Measurements from ENCODE around the gene PEG3.

PEG3 gene

DNA sequence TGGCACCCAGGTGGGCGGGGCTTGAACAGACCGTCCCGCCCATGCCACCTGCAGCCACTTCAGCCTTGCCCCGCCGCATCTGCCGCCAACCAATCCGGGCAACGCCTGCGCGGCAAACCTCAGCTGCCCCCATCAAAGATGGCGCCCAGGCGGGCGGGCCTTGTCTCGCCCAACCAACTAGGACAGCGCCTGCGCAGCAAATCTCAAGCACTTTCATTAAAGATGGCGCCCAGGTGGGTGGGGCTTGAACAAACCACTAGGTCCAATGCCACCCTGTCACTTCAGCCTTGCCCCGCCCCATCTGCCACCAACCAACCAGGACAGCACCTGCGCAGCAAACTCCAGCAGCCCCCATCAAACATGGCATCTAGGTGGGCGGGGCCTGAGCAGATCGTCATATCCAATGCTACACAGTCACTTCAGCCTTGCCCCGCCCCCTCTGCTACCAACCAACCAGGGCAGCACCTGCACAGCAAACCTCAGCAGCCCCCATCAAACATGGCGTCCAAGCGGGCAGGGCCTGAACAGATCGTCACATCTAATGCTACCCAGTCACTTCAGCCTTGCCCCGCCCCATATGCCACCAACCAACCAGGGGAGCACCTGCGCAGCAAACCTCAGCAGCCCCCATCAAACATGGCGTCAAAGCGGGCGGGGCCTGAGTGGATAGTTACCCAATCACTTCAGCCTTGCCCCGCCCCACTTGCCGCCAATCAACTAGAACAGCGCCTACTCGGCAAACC is 1.4 kb downstream of the PEG3 start:
- no peak for DNase-seq

DNA sequence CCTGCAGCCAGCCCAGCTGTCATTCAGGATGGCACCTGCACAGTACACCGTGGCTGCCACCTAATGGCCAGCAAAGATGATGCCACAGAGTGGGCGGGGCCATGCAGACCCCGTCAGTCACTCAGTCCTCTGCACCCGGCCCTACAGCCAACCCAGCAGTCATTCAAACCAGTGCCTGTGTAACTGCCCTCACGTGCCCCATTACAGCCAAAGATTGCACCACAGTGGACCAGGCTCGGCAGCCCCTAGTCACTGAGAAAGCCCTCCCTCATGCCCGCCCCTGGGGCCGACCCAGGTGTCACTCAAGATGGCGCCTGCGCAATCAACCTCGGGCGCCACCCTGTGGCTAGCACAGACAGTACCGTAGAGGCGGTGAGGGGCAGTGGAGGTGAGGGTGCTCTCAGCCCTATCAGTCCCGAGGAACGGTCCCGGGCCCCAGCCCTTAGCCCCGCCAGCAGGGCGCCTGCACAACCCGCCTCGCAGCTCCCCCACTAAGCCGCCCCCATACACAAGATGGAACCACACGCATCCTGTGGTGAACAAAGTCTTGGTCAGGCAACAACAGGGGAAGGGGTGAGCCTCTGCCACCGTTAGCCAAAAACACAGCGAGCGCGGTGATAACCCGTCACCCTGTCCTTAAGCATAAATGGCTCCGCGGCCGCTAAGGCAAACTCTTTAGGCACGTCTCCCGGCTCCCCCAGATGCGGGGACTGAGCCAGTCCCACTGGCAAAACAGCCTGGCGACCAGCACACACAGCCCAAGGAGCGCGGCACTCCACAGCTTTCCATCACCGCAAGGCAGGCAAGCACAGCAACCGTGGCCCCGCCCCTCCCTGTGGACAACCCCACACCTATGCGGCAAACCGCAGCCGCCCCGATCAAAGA is 2.3 kb downstream of the PEG3 start:
- DNase-seq = no peak

- DNase-seq = no peak
These were observed 3.0 kb downstream of the PEG3 start for GRCh38 chr19:56837492-56838023.

GRCh38 chr19:56837004-56837403 is 3.5 kb downstream of the PEG3 start:
- DNase-seq = no peak

- no peak for DNase-seq
These were observed 4.5 kb downstream of the PEG3 start for GRCh38 chr19:56836059-56836458.

GRCh38 chr19:56835401-56835800 is 5.1 kb downstream of the PEG3 start:
- DNase-seq = no peak

DNA sequence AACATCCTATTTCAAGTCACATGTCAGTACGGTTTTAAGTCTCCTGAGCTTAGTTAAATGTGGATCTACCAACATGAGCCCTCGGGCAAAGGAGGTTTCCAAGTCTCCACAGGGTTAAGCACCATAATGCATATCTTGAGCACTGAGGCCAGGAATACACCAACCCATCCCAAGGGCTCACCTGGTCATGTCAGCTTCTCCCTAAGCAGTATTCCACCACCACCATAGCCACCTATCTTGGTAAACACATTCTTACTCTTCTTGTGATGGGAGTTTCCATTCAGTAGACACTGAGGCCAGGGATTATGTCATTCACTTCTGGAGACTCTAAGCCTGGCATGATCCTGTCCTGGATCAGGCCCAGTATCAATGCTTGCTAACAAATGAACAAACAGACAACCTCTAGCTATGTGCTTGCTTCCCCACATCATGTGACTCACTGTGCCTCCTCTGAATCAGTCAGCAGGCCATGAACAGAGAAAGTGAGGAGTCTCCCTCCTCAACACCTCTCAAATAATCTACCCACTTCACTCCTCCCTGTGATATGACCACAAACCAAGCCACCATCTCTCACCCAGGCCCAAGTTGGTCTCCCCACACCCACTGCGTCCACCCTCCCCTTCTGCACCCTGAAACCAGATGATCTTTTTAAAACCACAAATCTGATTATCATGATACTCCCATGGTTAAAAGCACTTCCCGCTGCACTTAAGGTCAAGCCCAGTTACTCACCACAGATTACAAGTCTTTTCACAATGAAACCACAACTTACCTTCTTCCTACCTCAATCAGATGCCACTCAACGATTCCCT is 5.8 kb downstream of the PEG3 start:
- no peak for DNase-seq

DNA sequence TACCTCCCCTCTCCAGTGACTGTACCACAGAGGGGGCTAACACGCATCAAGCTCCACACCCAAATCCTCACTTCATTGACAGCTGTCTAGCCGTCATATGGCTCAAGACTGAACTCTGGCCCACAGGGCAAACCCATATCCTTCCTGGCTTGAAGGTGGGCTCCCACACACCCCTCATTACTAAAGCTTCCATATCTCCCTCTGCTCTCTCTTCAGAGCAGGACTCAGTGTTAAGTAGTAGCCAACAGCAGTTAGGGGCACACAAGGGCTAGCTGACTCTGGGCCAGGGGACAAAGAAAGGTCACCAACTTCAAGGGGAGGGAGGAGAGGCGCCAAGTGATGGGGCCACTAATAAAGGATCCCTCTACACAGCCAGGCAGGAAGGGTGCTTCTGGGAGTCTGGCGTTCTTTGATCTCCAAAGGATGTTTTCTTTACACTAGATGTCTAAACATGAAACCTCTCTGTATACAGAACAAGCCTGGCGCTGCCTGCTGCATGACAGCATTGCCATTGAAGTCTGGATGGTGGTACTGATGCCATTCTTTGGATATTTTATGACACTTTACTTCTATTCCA is 8.1 kb downstream of the PEG3 start:
- no peak for DNase-seq

- DNase-seq = no peak
These were observed 9.3 kb downstream of the PEG3 start for GRCh38 chr19:56831255-56831654.

DNA sequence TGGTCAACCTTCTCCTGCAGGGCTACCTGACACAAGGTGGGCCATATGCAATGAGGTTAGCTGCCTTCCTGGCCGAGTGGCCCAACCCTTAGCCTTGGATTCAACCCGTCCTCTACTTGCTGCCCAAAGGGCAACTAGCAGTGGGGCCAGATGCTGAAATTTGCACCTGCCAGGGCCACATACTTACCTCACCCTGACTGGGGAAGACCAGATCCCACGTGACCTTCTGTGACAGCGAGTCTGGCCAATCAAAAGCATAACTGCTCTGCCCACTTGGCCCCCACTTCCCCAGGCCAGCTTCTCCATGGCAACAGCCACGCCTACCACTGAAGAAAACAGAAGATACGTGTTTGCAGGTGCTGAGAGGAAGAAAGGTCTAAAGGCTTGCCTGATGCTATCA is 10.9 kb downstream of the PEG3 start:
- no peak for DNase-seq

GRCh38 chr19:56827708-56828107 is 12.8 kb downstream of the PEG3 start:
- DNase-seq = no peak

DNA sequence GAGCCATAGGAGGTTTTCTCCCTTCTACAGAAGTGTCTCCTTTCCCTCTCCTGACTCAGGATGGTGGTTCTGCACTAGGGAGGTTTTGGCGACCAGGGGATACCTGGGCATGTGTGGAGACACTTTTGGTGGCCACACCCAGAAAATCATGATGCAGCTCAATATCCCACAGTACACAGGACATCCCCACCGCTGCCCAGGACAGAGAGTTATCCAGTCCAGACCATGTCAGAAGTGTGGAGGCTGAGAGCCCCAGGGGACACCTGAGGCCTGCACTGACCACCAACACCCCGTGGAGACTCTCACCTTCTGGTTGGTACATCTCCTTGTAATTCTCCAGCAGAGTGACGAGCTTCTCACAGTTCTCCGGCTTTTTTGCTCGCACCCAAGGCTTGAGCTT is 16.6 kb downstream of the PEG3 start:
- DNase-seq = no peak

DNA sequence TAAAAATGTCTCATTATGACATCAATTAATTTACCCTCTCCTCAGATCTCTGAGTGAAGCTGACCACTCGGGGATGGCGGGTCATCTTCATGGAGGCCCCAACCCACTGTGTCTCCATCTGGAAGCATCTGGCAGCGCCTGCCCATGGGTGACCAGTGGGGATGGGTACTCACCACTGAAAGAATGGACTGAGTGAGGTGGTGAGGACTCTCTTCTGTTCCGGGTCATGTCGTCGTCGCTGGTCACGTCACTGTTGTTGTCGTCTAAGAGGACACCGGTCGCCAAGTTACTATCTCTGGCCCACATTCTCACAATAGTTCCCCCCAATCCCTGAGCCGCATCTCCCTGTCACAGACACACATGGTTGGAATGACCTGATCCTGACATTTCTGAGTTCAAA is 17.1 kb downstream of the PEG3 start:
- no peak for DNase-seq

- DNase-seq = no peak
These were observed 17.8 kb downstream of the PEG3 start for GRCh38 chr19:56822755-56823154.

- DNase-seq = no peak
These were observed 18.9 kb downstream of the PEG3 start for GRCh38 chr19:56821675-56822074.

DNA sequence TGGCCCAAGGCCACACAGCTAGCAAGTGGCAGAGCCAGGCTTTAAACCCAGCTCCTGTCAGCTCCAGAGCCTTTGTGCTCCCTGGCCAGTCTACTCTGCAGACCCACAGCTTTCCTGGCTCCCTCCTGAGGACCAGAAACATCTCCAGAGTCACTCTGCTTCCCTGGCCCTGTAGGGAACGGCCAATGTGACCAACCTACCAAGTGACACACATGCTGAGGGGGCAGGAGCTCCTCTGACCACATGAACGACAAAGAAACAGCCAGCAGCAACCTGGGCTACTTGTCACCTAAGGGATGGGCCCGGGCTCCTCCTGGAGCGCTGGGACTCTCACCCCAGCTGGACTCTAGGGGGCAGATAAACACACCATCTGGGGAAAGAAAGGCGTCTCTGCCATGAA is 19.3 kb downstream of the PEG3 start:
- DNase-seq = no peak

GRCh38 chr19:56819166-56819565 is 21.4 kb downstream of the PEG3 start:
- no peak for DNase-seq

GRCh38 chr19:56814656-56815055 is 25.9 kb downstream of the PEG3 start:
- DNase-seq = no peak

DNA sequence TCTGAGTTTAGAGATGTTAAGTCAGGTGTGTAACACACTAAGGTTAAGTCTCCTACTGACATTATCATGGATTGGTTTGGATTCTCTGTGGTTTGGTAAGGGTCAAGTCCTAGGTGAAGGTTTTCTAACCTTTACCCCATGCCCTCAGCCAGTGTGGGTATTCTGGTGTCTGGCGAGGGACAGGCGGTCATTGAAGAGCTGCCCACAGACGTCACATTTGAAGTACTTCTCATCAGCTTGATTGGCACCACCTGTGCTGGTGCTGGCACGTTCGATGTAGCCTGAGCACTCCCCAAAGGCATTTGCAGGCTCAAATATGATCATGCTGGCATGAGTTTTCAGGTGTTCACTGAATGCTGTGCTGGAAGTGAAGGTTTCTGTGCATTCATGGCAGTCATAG is 27.0 kb downstream of the PEG3 start:
- DNase-seq = no peak

GRCh38 chr19:56811480-56811879 is 29.0 kb downstream of the PEG3 start:
- no peak for DNase-seq

DNA sequence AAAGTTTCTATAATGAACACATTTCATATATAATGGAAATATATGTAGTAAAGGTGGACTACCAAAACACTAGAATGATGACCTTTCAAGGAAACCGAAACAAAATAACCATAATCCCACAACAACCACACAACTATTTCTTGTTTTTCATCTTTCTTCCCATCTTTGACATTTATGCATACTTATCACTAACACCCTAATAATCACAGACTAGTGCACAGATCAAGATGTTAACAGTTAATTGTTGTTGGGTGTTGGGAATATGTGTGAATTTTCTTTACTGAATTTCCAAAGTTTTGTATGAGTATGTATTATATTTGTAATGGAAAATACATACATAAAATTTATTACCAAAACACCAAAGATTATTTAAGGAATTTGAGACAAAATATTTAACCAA is 30.3 kb downstream of the PEG3 start:
- DNase-seq = no peak

GRCh38 chr19:56808717-56809392 is 31.7 kb downstream of the PEG3 start:
- no peak for DNase-seq
